ENCODE data around the gene PERM1.

Gene PERM1

GRCh38 chr1:941015-941587, 40.8 kb downstream of the PERM1 start:
- Histone ChIP-seq H3K4me3 (ENCODE audit: low read length in 2 of 2) (peak overlapping the region; percentile 3 to 30), H3K27ac (ENCODE audit: low read depth in 2 of 2, low read length in 2 of 2) (peak overlapping the region; percentile 58), H3K9ac (ENCODE audit: low read depth in 1 of 2, low read length in 2 of 2) (peak overlapping the region in 1 of 2 donors; percentile 47), H3K9me3 (ENCODE audit: control insufficient read depth in 2 of 2, low read length in 2 of 2) (no peaks in the 10 kb centered on the region), H3K4me1 (ENCODE audit: control insufficient read depth in 2 of 2, insufficient read depth in 2 of 2, low read length in 2 of 2) (peaks cover 15 to 16% of the 10 kb centered on the region in 2 donors), H3K27me3 (ENCODE audit: control insufficient read depth in 2 of 2, insufficient read depth in 2 of 2, low read length in 2 of 2) (peaks cover 30 to 48% of the 10 kb centered on the region in 2 donors), H3K36me3 (ENCODE audit: control insufficient read depth in 2 of 2, insufficient read depth in 2 of 2, low read length in 2 of 2) (peaks cover 6 to 9% of the 10 kb centered on the region in 2 donors)

GRCh38 chr1:940107-941014, 41.5 kb downstream of the PERM1 start:
- H3K9ac ChIP-seq (ENCODE audit: low read depth in 1 of 2, low read length in 2 of 2): peak overlapping the region in 1 of 2 donors; percentile 6
- peak overlapping the region in 1 of 2 donors; percentile 16 for H3K4me3 ChIP-seq (ENCODE audit: low read length in 2 of 2)

DNA sequence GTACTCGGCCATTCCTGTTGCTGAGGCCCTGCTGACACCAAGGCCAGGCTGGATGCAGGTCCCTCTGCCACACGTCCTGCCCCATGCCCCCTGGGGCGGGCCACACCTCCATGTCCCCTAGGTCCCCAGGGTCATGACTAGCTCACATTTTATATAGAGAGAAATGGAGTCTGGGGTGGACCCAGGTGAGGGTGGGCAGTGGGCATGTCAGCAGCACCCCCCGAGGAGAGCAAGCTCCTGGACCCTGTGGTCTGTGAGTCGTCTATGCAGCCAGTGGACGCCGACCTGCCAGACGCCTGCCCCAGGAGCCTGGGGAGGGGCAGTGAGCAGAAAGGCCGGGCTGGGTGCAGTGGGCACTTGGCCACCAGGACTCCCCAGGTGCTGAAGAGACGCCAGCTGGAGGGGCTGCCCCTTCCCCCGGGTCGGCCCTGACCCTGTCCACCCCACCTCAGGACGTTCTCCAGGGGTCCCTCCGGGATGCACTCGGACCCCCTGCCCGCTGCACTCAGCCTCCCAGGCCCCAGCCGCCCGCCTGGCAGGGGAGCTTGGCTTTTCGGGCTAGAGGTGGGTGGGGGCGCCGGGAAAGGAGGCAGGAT, 42.3 kb downstream of the PERM1 start:
- H3K9ac ChIP-seq (ENCODE audit: low read depth in 1 of 2, low read length in 2 of 2): no peak overlapping the region
- H3K27me3 ChIP-seq (ENCODE audit: control insufficient read depth in 2 of 2, insufficient read depth in 2 of 2, low read length in 2 of 2): peaks cover 41 to 58% of the 10 kb centered on the region in 2 donors
- no peaks in the 10 kb centered on the region for H3K36me3 ChIP-seq (ENCODE audit: control insufficient read depth in 2 of 2, insufficient read depth in 2 of 2, low read length in 2 of 2)
- H3K4me3 ChIP-seq (ENCODE audit: low read length in 2 of 2): no peak overlapping the region
- H3K9me3 ChIP-seq (ENCODE audit: control insufficient read depth in 2 of 2, low read length in 2 of 2): no peaks in the 10 kb centered on the region
- peaks cover 15 to 18% of the 10 kb centered on the region in 2 donors for H3K4me1 ChIP-seq (ENCODE audit: control insufficient read depth in 2 of 2, insufficient read depth in 2 of 2, low read length in 2 of 2)
- no peak overlapping the region for H3K27ac ChIP-seq (ENCODE audit: low read depth in 2 of 2, low read length in 2 of 2)

More at GRCh38 chr1:940107-941014, 41.5 kb downstream of the PERM1 start:
- Histone ChIP-seq H3K36me3 (ENCODE audit: control insufficient read depth in 2 of 2, insufficient read depth in 2 of 2, low read length in 2 of 2) (peaks cover 0 to 2% of the 10 kb centered on the region in 2 donors), H3K9me3 (ENCODE audit: control insufficient read depth in 2 of 2, low read length in 2 of 2) (no peaks in the 10 kb centered on the region), H3K27me3 (ENCODE audit: control insufficient read depth in 2 of 2, insufficient read depth in 2 of 2, low read length in 2 of 2) (peaks cover 35 to 52% of the 10 kb centered on the region in 2 donors), H3K4me1 (ENCODE audit: control insufficient read depth in 2 of 2, insufficient read depth in 2 of 2, low read length in 2 of 2) (peaks cover 15 to 16% of the 10 kb centered on the region in 2 donors), H3K27ac (ENCODE audit: low read depth in 2 of 2, low read length in 2 of 2) (peak overlapping the region; percentile 58)

- no peak overlapping the region for H3K4me3 ChIP-seq (ENCODE audit: low read length in 2 of 2)
- no peaks in the 10 kb centered on the region for H3K9me3 ChIP-seq (ENCODE audit: control insufficient read depth in 2 of 2, low read length in 2 of 2)
- H3K4me1 ChIP-seq (ENCODE audit: control insufficient read depth in 2 of 2, insufficient read depth in 2 of 2, low read length in 2 of 2): peaks cover 15 to 18% of the 10 kb centered on the region in 2 donors
- H3K36me3 ChIP-seq (ENCODE audit: control insufficient read depth in 2 of 2, insufficient read depth in 2 of 2, low read length in 2 of 2): no peaks in the 10 kb centered on the region
- peaks cover 41 to 58% of the 10 kb centered on the region in 2 donors for H3K27me3 ChIP-seq (ENCODE audit: control insufficient read depth in 2 of 2, insufficient read depth in 2 of 2, low read length in 2 of 2)
- no peak overlapping the region for H3K9ac ChIP-seq (ENCODE audit: low read depth in 1 of 2, low read length in 2 of 2)
- H3K27ac ChIP-seq (ENCODE audit: low read depth in 2 of 2, low read length in 2 of 2): no peak overlapping the region
These were observed 43.0 kb downstream of the PERM1 start for GRCh38 chr1:938711-939489.

GRCh38 chr1:938088-938683, 43.7 kb downstream of the PERM1 start:
- Histone ChIP-seq H3K4me1 (ENCODE audit: control insufficient read depth in 2 of 2, insufficient read depth in 2 of 2, low read length in 2 of 2) (peaks cover 15 to 23% of the 10 kb centered on the region in 2 donors), H3K27me3 (ENCODE audit: control insufficient read depth in 2 of 2, insufficient read depth in 2 of 2, low read length in 2 of 2) (peaks cover 40 to 61% of the 10 kb centered on the region in 2 donors), H3K9ac (ENCODE audit: low read depth in 1 of 2, low read length in 2 of 2) (no peak overlapping the region), H3K36me3 (ENCODE audit: control insufficient read depth in 2 of 2, insufficient read depth in 2 of 2, low read length in 2 of 2) (no peaks in the 10 kb centered on the region), H3K9me3 (ENCODE audit: control insufficient read depth in 2 of 2, low read length in 2 of 2) (no peaks in the 10 kb centered on the region), H3K4me3 (ENCODE audit: low read length in 2 of 2) (no peak overlapping the region), H3K27ac (ENCODE audit: low read depth in 2 of 2, low read length in 2 of 2) (no peak overlapping the region)

DNA sequence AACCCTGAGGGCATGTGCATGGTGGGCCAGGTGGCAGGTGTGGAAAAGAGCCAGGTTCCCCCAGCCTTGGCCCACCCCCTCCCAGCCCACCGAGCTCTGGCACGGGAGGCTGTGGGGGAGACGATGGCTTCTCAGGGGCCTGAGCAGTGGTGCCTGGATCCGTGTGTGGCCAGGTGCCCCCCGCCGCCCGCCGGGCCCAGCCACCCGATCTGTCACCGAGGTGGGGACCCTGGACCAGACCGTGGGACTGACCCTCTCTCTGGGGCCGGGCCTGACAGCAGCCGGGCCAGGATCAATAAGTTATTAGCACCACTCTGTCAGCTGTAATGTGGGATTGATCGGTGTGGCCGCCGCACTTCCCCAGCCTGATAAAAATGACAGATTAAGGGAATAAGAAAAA, 44.4 kb downstream of the PERM1 start:
- H3K4me3 ChIP-seq (ENCODE audit: low read length in 2 of 2): no peak overlapping the region
- H3K9ac ChIP-seq (ENCODE audit: low read depth in 1 of 2, low read length in 2 of 2): no peak overlapping the region
- H3K36me3 ChIP-seq (ENCODE audit: control insufficient read depth in 2 of 2, insufficient read depth in 2 of 2, low read length in 2 of 2): no peaks in the 10 kb centered on the region
- H3K9me3 ChIP-seq (ENCODE audit: control insufficient read depth in 2 of 2, low read length in 2 of 2): no peaks in the 10 kb centered on the region
- H3K4me1 ChIP-seq (ENCODE audit: control insufficient read depth in 2 of 2, insufficient read depth in 2 of 2, low read length in 2 of 2): peaks cover 15 to 26% of the 10 kb centered on the region in 2 donors
- H3K27ac ChIP-seq (ENCODE audit: low read depth in 2 of 2, low read length in 2 of 2): no peak overlapping the region
- peaks cover 39 to 63% of the 10 kb centered on the region in 2 donors for H3K27me3 ChIP-seq (ENCODE audit: control insufficient read depth in 2 of 2, insufficient read depth in 2 of 2, low read length in 2 of 2)

DNA sequence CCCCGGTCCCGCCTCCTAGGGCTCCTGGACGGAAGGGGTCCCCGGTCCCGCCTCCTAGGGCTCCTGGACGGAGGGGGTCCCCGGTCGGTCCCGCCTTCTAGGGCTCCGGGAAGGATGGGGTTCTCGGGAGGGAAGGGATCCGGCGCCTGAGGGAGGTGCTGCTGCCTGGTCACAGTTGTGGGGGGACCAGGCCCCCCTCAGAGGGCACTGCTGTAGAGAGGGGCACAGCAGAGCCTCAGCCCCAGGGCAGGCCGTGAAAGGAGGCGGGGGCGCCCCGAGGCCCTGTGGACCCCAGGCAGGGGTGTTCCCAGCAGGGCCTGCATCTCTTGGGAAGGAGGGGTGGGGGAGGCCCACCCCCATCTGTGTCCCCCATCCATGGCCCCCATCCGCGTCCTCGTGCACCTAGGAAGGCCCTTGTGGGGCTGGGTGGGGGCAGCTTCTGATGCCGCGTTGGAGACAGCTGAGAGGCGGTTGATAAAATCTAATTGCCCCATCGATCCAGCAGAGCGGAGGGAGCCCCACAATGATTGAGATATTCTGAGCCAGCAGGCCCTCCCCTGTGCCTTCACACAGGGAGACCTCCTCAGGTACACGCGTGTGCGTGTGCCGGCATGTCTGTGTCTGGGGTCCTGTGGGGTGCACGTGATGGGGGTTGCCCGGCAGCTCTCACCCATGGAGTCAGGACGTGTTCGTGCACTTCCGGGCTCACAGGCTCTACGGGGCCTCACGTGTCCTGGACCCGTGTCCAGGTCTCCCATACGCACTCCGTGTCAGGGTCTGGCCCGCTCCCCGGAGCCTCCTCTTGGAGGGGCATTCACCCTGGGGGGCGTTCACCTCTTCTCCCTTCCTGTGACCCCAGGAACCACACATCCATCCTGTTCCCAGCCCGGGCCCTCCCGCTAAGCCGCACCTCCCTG, 45.3 kb downstream of the PERM1 start:
- Histone ChIP-seq H3K27ac (ENCODE audit: low read depth in 2 of 2, low read length in 2 of 2) (no peak overlapping the region), H3K4me3 (ENCODE audit: low read length in 2 of 2) (no peak overlapping the region), H3K36me3 (ENCODE audit: control insufficient read depth in 2 of 2, insufficient read depth in 2 of 2, low read length in 2 of 2) (no peaks in the 10 kb centered on the region), H3K9ac (ENCODE audit: low read depth in 1 of 2, low read length in 2 of 2) (no peak overlapping the region), H3K9me3 (ENCODE audit: control insufficient read depth in 2 of 2, low read length in 2 of 2) (no peaks in the 10 kb centered on the region), H3K27me3 (ENCODE audit: control insufficient read depth in 2 of 2, insufficient read depth in 2 of 2, low read length in 2 of 2) (peaks cover 45 to 71% of the 10 kb centered on the region in 2 donors), H3K4me1 (ENCODE audit: control insufficient read depth in 2 of 2, insufficient read depth in 2 of 2, low read length in 2 of 2) (peaks cover 15 to 26% of the 10 kb centered on the region in 2 donors)

DNA sequence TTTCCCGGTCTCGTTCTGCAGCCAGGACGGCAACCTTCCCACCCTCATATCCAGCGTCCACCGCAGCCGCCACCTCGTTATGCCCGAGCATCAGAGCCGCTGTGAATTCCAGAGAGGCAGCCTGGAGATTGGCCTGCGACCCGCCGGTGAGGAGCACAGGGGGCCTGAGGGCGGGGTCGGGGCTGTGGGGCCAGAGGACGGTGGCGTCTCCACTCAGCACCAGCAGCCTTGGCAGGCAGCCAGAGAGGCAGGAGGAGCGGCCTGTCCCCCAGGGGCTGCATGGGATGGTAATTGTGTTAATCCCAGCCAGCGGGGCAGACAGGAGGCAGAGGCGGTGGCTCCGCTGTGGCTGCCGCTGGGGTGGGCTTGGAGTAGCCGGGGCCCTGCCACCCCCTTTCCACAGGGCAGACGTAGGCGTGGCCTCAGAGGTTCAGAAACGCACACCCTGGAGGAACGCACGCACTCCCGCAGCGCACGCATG, 46.1 kb downstream of the PERM1 start:
- Histone ChIP-seq H3K4me1 (ENCODE audit: control insufficient read depth in 2 of 2, insufficient read depth in 2 of 2, low read length in 2 of 2) (peaks cover 8 to 20% of the 10 kb centered on the region in 2 donors), H3K9ac (ENCODE audit: low read depth in 1 of 2, low read length in 2 of 2) (no peak overlapping the region), H3K36me3 (ENCODE audit: control insufficient read depth in 2 of 2, insufficient read depth in 2 of 2, low read length in 2 of 2) (no peaks in the 10 kb centered on the region), H3K9me3 (ENCODE audit: control insufficient read depth in 2 of 2, low read length in 2 of 2) (no peaks in the 10 kb centered on the region), H3K27ac (ENCODE audit: low read depth in 2 of 2, low read length in 2 of 2) (no peak overlapping the region), H3K27me3 (ENCODE audit: control insufficient read depth in 2 of 2, insufficient read depth in 2 of 2, low read length in 2 of 2) (peaks cover 43 to 71% of the 10 kb centered on the region in 2 donors), H3K4me3 (ENCODE audit: low read length in 2 of 2) (no peak overlapping the region)

Data from mucosa of rectum (tissue), 2 donors.